ENCODE measurements around the gene ZDHHC19. TPM values are rescaled to one million over a fixed set of nuclear protein-coding genes. Genes with fewer than 3 reads are reported as not detected.
"Not testable (repeated sequence)": the region's sequence is repeated elsewhere in the genome, so short reads cannot be mapped to it uniquely, and the experiment has no call there.

The ZDHHC19 gene
- total RNA-seq, 2 experiments from 2014 or later = not detected

GRCh38 chr3:196208942-196209695 lies 2.1 kb downstream of the ZDHHC19 start:
- H3K36me3 ChIP-seq (ENCODE audit: insufficient read depth, low read length) = no peaks in the 10 kb centered on the region
- H3K4me3 Mint-ChIP-seq = peak overlapping the region; percentile 20
- H3K9me3 ChIP-seq (ENCODE audit: control insufficient read depth in 1 of 2, insufficient read depth in 1 of 2, low read length in 2 of 2) = peaks cover 0 to 4% of the 10 kb centered on the region in 2 experiments
- no peaks in the 10 kb centered on the region for H3K36me3 Mint-ChIP-seq (ENCODE audit: low read depth)
- no peaks in the 10 kb centered on the region for H3K27me3 ChIP-seq (ENCODE audit: control insufficient read depth in 1 of 2, insufficient read depth in 2 of 2, low read length in 2 of 2)
- H3K9me3 Mint-ChIP-seq = no peaks in the 10 kb centered on the region
- intact Hi-C loops (cut with DNase I, micrococcal nuclease) = no loop called here
- DNase-seq (no peak), ATAC-seq (ENCODE audit: poor library complexity) (no peak)
- no peak for TF ChIP-seq CTCF (IDR thresholded peaks at IDR 0.05)
- CTCF ChIA-PET = no interaction called here
- no peak overlapping the region for H3K4me3 ChIP-seq (ENCODE audit: low read length)
- H3K4me1 Mint-ChIP-seq (ENCODE audit: low read depth) = peaks cover 9% of the 10 kb centered on the region
- H3K27ac Mint-ChIP-seq = no peak overlapping the region
- H3K27ac ChIP-seq (ENCODE audit: low read depth in 1 of 2, low read length in 2 of 2) = no peak overlapping the region
- no peaks in the 10 kb centered on the region for H3K27me3 Mint-ChIP-seq
- POLR2A ChIA-PET = no interaction called here
- H3K4me1 ChIP-seq (ENCODE audit: insufficient read depth, low read length) = peaks cover 18% of the 10 kb centered on the region

- ChIA-PET CTCF (interaction anchor here (2.4 kb wide), 1 partner anchor 135 kb away, joined by 5 read pairs; no protein-coding TSS in a partner anchor), POLR2A (interaction anchor here (1.1 to 1.3 kb wide), 2 partner anchors 11 to 135 kb away, joined by 3 to 4 read pairs; no protein-coding TSS in a partner anchor)
- no peaks in the 10 kb centered on the region for H3K36me3 Mint-ChIP-seq (ENCODE audit: low read depth)
- no peaks in the 10 kb centered on the region for H3K9me3 Mint-ChIP-seq
- H3K27me3 ChIP-seq (ENCODE audit: control insufficient read depth in 1 of 2, insufficient read depth in 2 of 2, low read length in 2 of 2) = no peaks in the 10 kb centered on the region
- peak overlapping the region; percentile 63 for H3K4me3 ChIP-seq (ENCODE audit: low read length)
- ATAC-seq (ENCODE audit: poor library complexity) (peak; percentile 75), DNase-seq (peak; percentile 46 to 87 (median 58))
- H3K27ac ChIP-seq (ENCODE audit: low read depth in 1 of 2, low read length in 2 of 2) = no peak overlapping the region
- H3K27me3 Mint-ChIP-seq = no peaks in the 10 kb centered on the region
- H3K36me3 ChIP-seq (ENCODE audit: insufficient read depth, low read length) = no peaks in the 10 kb centered on the region
- peaks cover 0 to 4% of the 10 kb centered on the region in 2 experiments for H3K9me3 ChIP-seq (ENCODE audit: control insufficient read depth in 1 of 2, insufficient read depth in 1 of 2, low read length in 2 of 2)
- TF ChIP-seq CTCF (IDR thresholded peaks at IDR 0.05) = no peak
- intact Hi-C loops (cut with DNase I, micrococcal nuclease) = no loop called here
- peaks cover 18% of the 10 kb centered on the region for H3K4me1 ChIP-seq (ENCODE audit: insufficient read depth, low read length)
- peak overlapping the region; percentile 89 for H3K4me3 Mint-ChIP-seq
- peaks cover 9% of the 10 kb centered on the region for H3K4me1 Mint-ChIP-seq (ENCODE audit: low read depth)
- peak overlapping the region; percentile 36 for H3K27ac Mint-ChIP-seq
Observed at GRCh38 chr3:196207833-196208607, 3.2 kb downstream of the ZDHHC19 start.

GRCh38 chr3:196207159-196207832 lies 3.9 kb downstream of the ZDHHC19 start:
- ChIA-PET CTCF (interaction anchor here (2.4 kb wide), 1 partner anchor 134 kb away, joined by 5 read pairs; no protein-coding TSS in a partner anchor), POLR2A (interaction anchor here (0.5 to 1.4 kb wide), 4 partner anchors 12 to 604 kb away, joined by 3 to 7 read pairs (median 4); no protein-coding TSS in a partner anchor)
- DNase-seq (peak in 10 of 14 experiments; percentile 20 to 74 (median 48)), ATAC-seq (ENCODE audit: poor library complexity) (peak; percentile 48)
- Mint-ChIP-seq H3K4me1 (ENCODE audit: low read depth) (peaks cover 9% of the 10 kb centered on the region), H3K9me3 (no peaks in the 10 kb centered on the region), H3K4me3 (peak overlapping the region; percentile 89), H3K36me3 (ENCODE audit: low read depth) (no peaks in the 10 kb centered on the region), H3K27me3 (no peaks in the 10 kb centered on the region), H3K27ac (peak overlapping the region; percentile 36)
- intact Hi-C loops (cut with DNase I, micrococcal nuclease) = no loop called here
- H3K4me3 ChIP-seq (ENCODE audit: low read length) = peak overlapping the region; percentile 63
- no peaks in the 10 kb centered on the region for H3K36me3 ChIP-seq (ENCODE audit: insufficient read depth, low read length)
- no peak for TF ChIP-seq CTCF (IDR thresholded peaks at IDR 0.05)
- H3K27me3 ChIP-seq (ENCODE audit: control insufficient read depth in 1 of 2, insufficient read depth in 2 of 2, low read length in 2 of 2) = no peaks in the 10 kb centered on the region
- H3K4me1 ChIP-seq (ENCODE audit: insufficient read depth, low read length) = peaks cover 18% of the 10 kb centered on the region
- H3K27ac ChIP-seq (ENCODE audit: low read depth in 1 of 2, low read length in 2 of 2) = no peak overlapping the region
- H3K9me3 ChIP-seq (ENCODE audit: control insufficient read depth in 1 of 2, insufficient read depth in 1 of 2, low read length in 2 of 2) = peaks cover 0 to 4% of the 10 kb centered on the region in 2 experiments

DNA sequence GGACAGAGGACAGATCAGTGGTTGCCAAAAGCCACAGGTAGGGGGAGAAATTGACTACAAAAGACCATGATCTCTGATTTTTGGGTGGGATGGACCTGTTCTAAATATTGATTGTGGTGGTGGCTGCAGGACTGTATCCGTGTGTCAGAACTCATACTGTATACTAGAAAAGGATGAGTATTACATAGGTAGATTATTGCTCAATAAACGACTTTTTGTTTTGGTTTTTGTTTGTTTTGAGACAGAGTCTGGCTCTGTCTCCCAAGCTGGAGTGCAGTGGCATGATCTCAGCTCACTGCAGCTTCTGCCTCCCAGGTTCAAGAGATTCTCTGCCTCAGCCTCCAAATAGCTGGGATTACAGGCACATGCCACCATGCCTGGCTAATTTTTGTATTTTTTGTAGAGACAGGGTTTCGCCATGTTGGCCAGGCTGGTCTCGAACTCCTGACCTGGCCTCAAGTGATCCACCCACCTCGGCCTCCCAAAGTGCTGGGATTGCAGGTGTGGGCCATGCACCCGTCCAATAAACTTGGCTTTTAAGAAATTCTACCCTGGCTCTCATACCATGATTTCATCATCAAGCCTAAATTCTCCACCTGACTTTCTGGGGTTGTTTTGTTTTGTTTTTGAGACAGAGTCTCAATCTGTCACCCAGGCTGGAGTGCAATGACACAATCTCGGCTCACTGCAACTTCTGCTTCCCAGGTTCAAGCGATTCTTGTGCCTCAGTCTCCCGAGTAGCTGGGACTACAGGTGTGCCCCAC lies 5.6 kb downstream of the ZDHHC19 start:
- H3K27ac Mint-ChIP-seq; H3K4me3 ChIP-seq (ENCODE audit: low read length); H3K4me3 Mint-ChIP-seq; H3K36me3 ChIP-seq (ENCODE audit: insufficient read depth, low read length); H3K27me3 ChIP-seq (ENCODE audit: control insufficient read depth in 1 of 2, insufficient read depth in 2 of 2, low read length in 2 of 2); DNase-seq; H3K4me1 Mint-ChIP-seq (ENCODE audit: low read depth); H3K9me3 ChIP-seq (ENCODE audit: control insufficient read depth in 1 of 2, insufficient read depth in 1 of 2, low read length in 2 of 2); intact Hi-C loops (cut with DNase I, micrococcal nuclease); ATAC-seq (ENCODE audit: poor library complexity); H3K9me3 Mint-ChIP-seq; H3K27me3 Mint-ChIP-seq; H3K27ac ChIP-seq (ENCODE audit: low read depth in 1 of 2, low read length in 2 of 2); H3K36me3 Mint-ChIP-seq (ENCODE audit: low read depth): not testable (repeated sequence)
- peaks cover 18% of the 10 kb centered on the region for H3K4me1 ChIP-seq (ENCODE audit: insufficient read depth, low read length)
- ChIA-PET CTCF (interaction anchor here (2.4 kb wide), 1 partner anchor 132 kb away, joined by 5 read pairs; no protein-coding TSS in a partner anchor), POLR2A (interaction anchor here (1.4 kb wide), 1 partner anchor 26 kb away, joined by 7 read pairs; no protein-coding TSS in a partner anchor)

Measured in CD4-positive, alpha-beta T cell (primary cell).